Mammary epithelial cell (primary cell): Measurements from ENCODE around the gene SEC61G.

ENCODE experiments used
- EZH2 ChIP-seq: IDR thresholded peaks from 2 replicates; pipeline ENCODE4 v1.6.1; 2012; ENCODE audit warnings: low read length, inconsistent platforms, borderline replicate concordance
- TF ChIP-seq, protein P1 (sequence below), 2 donors: IDR thresholded peaks in 1 of 2; conservative IDR thresholded peaks in 1 of 2; 2 replicates each; pipeline ENCODE4 v1.5.1; 2011 to 2012; ENCODE audit warnings: inconsistent platforms in 2 of 2, low read length in 2 of 2, mild to moderate bottlenecking in 2 of 2, control low read depth in 1 of 2, low read depth in 1 of 2; ENCODE audit not compliant: insufficient read depth in 1 of 2; ENCODE audit errors: extremely low read depth in 1 of 2

DNA sequence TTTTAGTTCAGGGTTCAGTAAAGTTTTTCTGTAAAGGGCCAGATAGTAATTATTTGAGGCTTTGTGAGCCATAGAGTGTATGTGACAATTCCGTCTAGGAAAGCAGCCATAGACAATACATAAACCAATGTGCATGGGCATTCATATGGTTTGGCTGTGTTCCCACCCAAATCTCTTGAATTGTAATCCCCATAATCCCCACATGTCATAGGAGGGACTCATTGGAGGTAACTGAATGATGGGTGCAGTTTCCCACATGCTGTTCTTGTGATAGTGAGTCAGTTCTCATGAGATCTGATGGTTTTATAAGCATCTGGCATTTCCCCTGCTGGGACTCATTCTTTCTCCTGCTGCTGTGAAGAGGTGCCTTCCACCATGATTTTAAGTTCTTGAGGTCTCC, 29.9 kb downstream of the SEC61G start:
- TF ChIP-seq, protein P1, sequence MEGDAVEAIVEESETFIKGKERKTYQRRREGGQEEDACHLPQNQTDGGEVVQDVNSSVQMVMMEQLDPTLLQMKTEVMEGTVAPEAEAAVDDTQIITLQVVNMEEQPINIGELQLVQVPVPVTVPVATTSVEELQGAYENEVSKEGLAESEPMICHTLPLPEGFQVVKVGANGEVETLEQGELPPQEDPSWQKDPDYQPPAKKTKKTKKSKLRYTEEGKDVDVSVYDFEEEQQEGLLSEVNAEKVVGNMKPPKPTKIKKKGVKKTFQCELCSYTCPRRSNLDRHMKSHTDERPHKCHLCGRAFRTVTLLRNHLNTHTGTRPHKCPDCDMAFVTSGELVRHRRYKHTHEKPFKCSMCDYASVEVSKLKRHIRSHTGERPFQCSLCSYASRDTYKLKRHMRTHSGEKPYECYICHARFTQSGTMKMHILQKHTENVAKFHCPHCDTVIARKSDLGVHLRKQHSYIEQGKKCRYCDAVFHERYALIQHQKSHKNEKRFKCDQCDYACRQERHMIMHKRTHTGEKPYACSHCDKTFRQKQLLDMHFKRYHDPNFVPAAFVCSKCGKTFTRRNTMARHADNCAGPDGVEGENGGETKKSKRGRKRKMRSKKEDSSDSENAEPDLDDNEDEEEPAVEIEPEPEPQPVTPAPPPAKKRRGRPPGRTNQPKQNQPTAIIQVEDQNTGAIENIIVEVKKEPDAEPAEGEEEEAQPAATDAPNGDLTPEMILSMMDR (conservative IDR thresholded peaks at IDR 0.05 in 1 of 2, IDR thresholded peaks at IDR 0.05 in 1 of 2; ENCODE audit: extremely low read depth in 1 of 2, insufficient read depth in 1 of 2, low read depth in 1 of 2, low read length in 2 of 2) = no peak
- TF ChIP-seq EZH2 = no peak
